ENCODE measurements around the gene FANCC.

Gene FANCC

DNA sequence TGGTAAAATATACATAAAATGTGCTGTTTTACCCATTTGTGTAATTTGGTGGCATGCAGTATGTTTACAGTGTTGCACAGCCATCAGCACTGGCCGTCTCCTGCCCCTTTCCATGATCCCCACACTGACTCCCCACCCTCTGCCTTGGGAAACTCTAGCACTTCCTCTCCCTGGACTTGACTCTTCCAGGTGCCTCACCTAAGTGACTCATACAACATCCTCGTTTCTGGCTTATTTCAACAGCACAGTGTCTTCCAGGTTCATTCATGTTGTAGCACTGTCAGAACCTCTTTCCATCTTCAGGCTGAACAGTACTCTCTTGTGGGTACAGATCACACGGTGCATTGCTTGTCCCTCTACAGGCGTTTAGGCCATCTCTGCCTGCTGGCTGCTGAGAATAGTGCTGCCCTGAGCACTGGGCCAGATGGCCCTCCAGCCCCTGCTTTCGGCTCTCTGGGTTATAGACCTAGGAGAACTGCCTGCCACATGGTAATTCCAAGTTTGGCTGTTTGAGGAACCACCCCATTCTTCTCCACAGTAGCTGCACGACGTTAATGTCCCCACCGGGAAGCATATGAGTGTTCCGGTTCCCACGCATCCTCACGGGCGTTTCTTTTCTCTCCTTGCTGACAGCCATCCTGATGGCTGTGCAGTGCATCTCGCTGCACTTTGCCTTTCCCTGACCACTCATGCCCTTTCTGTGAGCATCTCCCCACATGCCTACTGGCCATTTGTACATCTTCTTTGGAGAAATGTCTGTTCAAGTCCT lies 211.8 kb downstream of the FANCC start:
- H3K9ac ChIP-seq (ENCODE audit: low read depth, low read length) = no peak overlapping the region

GRCh38 chr9:95104980-95105379 lies 212.5 kb downstream of the FANCC start:
- no peaks in the 10 kb centered on the region for H3K4me1 ChIP-seq (ENCODE audit: control insufficient read depth, insufficient read depth, low read length)
- H3K27me3 ChIP-seq (ENCODE audit: control insufficient read depth, insufficient read depth, low read length) = no peaks in the 10 kb centered on the region
- H3K9me3 ChIP-seq (ENCODE audit: control insufficient read depth, insufficient read depth, low read length) = no peaks in the 10 kb centered on the region
- no peak overlapping the region for H3K9ac ChIP-seq (ENCODE audit: low read depth, low read length)
- H3K36me3 ChIP-seq (ENCODE audit: control insufficient read depth, insufficient read depth, low read length) = peaks cover 2% of the 10 kb centered on the region
- no peak overlapping the region for H3K4me3 ChIP-seq (ENCODE audit: low read depth, low read length)

More for the DNA sequence above, 211.8 kb downstream of the FANCC start:
- Histone ChIP-seq H3K36me3 (ENCODE audit: control insufficient read depth, insufficient read depth, low read length) (no peaks in the 10 kb centered on the region), H3K9me3 (ENCODE audit: control insufficient read depth, insufficient read depth, low read length) (no peaks in the 10 kb centered on the region), H3K4me1 (ENCODE audit: control insufficient read depth, insufficient read depth, low read length) (no peaks in the 10 kb centered on the region), H3K27me3 (ENCODE audit: control insufficient read depth, insufficient read depth, low read length) (no peaks in the 10 kb centered on the region), H3K4me3 (ENCODE audit: low read depth, low read length) (no peak overlapping the region)

DNA sequence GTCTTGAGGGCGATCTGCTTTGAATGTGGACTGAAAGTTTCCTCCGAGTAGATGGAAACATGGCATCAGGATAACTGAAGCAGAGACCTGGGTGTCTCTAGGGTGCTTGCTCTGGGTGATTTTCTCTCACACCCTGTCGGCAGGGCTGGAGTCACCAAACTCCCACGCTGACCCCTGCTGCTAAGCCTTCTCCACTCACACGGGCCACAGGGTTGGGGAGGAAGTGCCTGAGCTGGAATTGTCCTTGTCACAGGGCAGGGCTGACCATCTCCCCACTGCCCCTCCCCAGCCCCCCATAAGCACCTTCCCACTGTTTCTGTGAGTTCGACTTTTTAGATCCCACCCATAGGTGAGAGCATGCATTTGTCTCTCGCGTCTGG lies 212.9 kb downstream of the FANCC start:
- no peak overlapping the region for H3K4me3 ChIP-seq (ENCODE audit: low read depth, low read length)
- no peaks in the 10 kb centered on the region for H3K4me1 ChIP-seq (ENCODE audit: control insufficient read depth, insufficient read depth, low read length)
- H3K27me3 ChIP-seq (ENCODE audit: control insufficient read depth, insufficient read depth, low read length) = no peaks in the 10 kb centered on the region
- H3K9ac ChIP-seq (ENCODE audit: low read depth, low read length) = no peak overlapping the region
- H3K9me3 ChIP-seq (ENCODE audit: control insufficient read depth, insufficient read depth, low read length) = no peaks in the 10 kb centered on the region
- peaks cover 4% of the 10 kb centered on the region for H3K36me3 ChIP-seq (ENCODE audit: control insufficient read depth, insufficient read depth, low read length)

- H3K4me1 ChIP-seq (ENCODE audit: control insufficient read depth, insufficient read depth, low read length) = no peaks in the 10 kb centered on the region
- no peak overlapping the region for H3K4me3 ChIP-seq (ENCODE audit: low read depth, low read length)
- no peaks in the 10 kb centered on the region for H3K9me3 ChIP-seq (ENCODE audit: control insufficient read depth, insufficient read depth, low read length)
- H3K9ac ChIP-seq (ENCODE audit: low read depth, low read length) = no peak overlapping the region
- peaks cover 4% of the 10 kb centered on the region for H3K36me3 ChIP-seq (ENCODE audit: control insufficient read depth, insufficient read depth, low read length)
- H3K27me3 ChIP-seq (ENCODE audit: control insufficient read depth, insufficient read depth, low read length) = no peaks in the 10 kb centered on the region
Observed at GRCh38 chr9:95103871-95104580, 213.5 kb downstream of the FANCC start.

DNA sequence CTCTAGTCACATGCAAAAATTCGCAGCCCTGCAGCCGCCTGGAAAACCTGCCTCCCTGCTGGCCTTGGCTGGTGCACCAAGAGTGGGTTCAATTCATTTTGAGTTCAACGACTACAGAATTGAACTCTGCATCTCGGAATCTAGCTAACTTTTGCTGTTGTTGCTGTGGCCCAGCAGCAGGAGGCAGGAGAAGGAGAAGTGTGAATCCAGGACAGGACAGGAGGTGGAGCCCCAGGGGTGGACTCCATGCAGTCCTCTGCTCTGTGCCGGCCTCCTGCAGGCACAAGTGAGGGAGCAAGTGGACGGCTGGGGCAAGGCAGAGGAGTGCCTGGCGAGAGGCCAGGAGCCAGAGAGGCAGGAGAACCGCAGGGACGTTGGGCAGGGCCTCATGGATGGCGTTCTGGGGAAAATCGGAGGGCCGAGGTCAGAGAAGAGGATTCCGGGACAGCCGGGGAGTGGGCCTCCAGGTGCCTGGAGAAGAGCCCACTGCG lies 214.2 kb downstream of the FANCC start:
- Histone ChIP-seq H3K27me3 (ENCODE audit: control insufficient read depth, insufficient read depth, low read length) (no peaks in the 10 kb centered on the region), H3K9ac (ENCODE audit: low read depth, low read length) (no peak overlapping the region), H3K9me3 (ENCODE audit: control insufficient read depth, insufficient read depth, low read length) (no peaks in the 10 kb centered on the region), H3K4me1 (ENCODE audit: control insufficient read depth, insufficient read depth, low read length) (no peaks in the 10 kb centered on the region), H3K36me3 (ENCODE audit: control insufficient read depth, insufficient read depth, low read length) (peaks cover 4% of the 10 kb centered on the region), H3K4me3 (ENCODE audit: low read depth, low read length) (no peak overlapping the region)

GRCh38 chr9:95102572-95102971 lies 214.9 kb downstream of the FANCC start:
- Histone ChIP-seq H3K4me1 (ENCODE audit: control insufficient read depth, insufficient read depth, low read length) (no peaks in the 10 kb centered on the region), H3K9ac (ENCODE audit: low read depth, low read length) (no peak overlapping the region), H3K27me3 (ENCODE audit: control insufficient read depth, insufficient read depth, low read length) (no peaks in the 10 kb centered on the region), H3K4me3 (ENCODE audit: low read depth, low read length) (no peak overlapping the region), H3K9me3 (ENCODE audit: control insufficient read depth, insufficient read depth, low read length) (no peaks in the 10 kb centered on the region), H3K36me3 (ENCODE audit: control insufficient read depth, insufficient read depth, low read length) (peaks cover 4% of the 10 kb centered on the region)

DNA sequence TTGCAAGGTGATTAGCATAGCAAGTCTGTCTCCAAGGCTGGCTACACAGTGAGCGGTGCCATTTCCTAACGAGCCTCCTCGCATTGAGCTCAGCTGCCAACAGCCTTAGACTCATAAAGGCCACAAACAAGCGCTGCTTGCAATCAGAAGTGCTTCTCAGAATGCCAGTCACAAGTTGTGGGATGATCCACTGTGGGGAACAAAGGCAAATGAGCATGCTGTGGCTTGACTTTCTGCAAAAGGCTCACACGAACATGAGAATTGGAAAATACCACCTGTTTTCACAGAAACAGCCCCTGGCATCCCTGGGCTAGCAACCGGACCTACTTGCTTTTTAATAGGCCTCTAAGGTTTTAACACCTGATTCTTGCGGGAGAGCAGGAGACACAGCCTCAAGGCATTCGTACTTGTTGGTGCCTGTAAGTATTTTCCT lies 215.5 kb downstream of the FANCC start:
- Histone ChIP-seq H3K36me3 (ENCODE audit: control insufficient read depth, insufficient read depth, low read length) (peaks cover 4% of the 10 kb centered on the region), H3K4me3 (ENCODE audit: low read depth, low read length) (no peak overlapping the region)

GRCh38 chr9:95101326-95101725 lies 216.2 kb downstream of the FANCC start:
- Histone ChIP-seq H3K9me3 (ENCODE audit: control insufficient read depth, insufficient read depth, low read length) (no peaks in the 10 kb centered on the region), H3K4me3 (ENCODE audit: low read depth, low read length) (no peak overlapping the region), H3K36me3 (ENCODE audit: control insufficient read depth, insufficient read depth, low read length) (peaks cover 6% of the 10 kb centered on the region), H3K9ac (ENCODE audit: low read depth, low read length) (no peak overlapping the region), H3K4me1 (ENCODE audit: control insufficient read depth, insufficient read depth, low read length) (no peaks in the 10 kb centered on the region), H3K27me3 (ENCODE audit: control insufficient read depth, insufficient read depth, low read length) (no peaks in the 10 kb centered on the region)

More for the DNA sequence above, 215.5 kb downstream of the FANCC start:
- H3K9me3 ChIP-seq (ENCODE audit: control insufficient read depth, insufficient read depth, low read length) = no peaks in the 10 kb centered on the region
- H3K9ac ChIP-seq (ENCODE audit: low read depth, low read length) = no peak overlapping the region
- no peaks in the 10 kb centered on the region for H3K4me1 ChIP-seq (ENCODE audit: control insufficient read depth, insufficient read depth, low read length)
- H3K27me3 ChIP-seq (ENCODE audit: control insufficient read depth, insufficient read depth, low read length) = no peaks in the 10 kb centered on the region

GRCh38 chr9:95100071-95100627 lies 217.4 kb downstream of the FANCC start:
- Histone ChIP-seq H3K4me1 (ENCODE audit: control insufficient read depth, insufficient read depth, low read length) (no peaks in the 10 kb centered on the region), H3K9ac (ENCODE audit: low read depth, low read length) (no peak overlapping the region), H3K4me3 (ENCODE audit: low read depth, low read length) (no peak overlapping the region)

DNA sequence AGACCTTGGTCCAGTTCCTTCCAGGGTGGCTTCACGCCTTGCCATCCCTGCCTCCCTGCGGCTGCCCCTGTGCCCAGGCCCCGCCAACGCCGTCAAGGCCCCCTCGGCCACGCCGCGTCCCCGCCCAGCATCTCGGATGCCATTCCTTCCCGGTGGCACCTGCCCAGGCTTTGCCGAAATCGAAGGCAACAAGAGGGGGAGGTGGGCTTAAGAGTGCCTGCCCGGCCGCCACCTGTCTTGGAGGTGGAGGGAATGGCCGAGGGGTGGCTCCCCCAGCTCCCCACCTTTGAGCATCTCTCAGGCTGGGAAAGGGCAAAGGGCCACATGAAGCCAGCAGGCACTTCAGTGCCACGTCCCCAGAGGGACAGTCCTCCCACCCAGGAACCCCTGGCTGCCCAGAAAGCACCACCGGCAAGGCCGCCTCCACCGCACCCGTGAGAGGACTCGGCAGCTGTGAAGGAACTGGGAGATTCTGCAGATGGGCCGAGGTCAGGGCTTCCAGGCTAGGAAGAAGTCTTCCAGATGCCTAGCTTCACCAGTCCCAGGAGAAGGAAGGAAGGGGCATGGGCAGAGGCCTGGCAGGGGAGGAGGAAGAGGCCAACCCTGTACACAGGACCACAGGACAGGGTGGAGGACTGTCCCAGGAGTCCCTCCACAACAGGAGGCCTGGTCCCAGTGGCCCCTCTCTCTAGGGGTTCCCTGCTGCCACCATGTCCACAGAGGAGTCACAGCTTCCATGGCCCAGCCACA lies 218.0 kb downstream of the FANCC start:
- H3K4me1 ChIP-seq (ENCODE audit: control insufficient read depth, insufficient read depth, low read length) = no peaks in the 10 kb centered on the region
- H3K9me3 ChIP-seq (ENCODE audit: control insufficient read depth, insufficient read depth, low read length) = no peaks in the 10 kb centered on the region
- H3K4me3 ChIP-seq (ENCODE audit: low read depth, low read length) = no peak overlapping the region
- no peaks in the 10 kb centered on the region for H3K27me3 ChIP-seq (ENCODE audit: control insufficient read depth, insufficient read depth, low read length)
- no peak overlapping the region for H3K9ac ChIP-seq (ENCODE audit: low read depth, low read length)
- H3K36me3 ChIP-seq (ENCODE audit: control insufficient read depth, insufficient read depth, low read length) = peaks cover 6% of the 10 kb centered on the region

More at GRCh38 chr9:95100071-95100627, 217.4 kb downstream of the FANCC start:
- Histone ChIP-seq H3K9me3 (ENCODE audit: control insufficient read depth, insufficient read depth, low read length) (no peaks in the 10 kb centered on the region), H3K36me3 (ENCODE audit: control insufficient read depth, insufficient read depth, low read length) (peaks cover 6% of the 10 kb centered on the region), H3K27me3 (ENCODE audit: control insufficient read depth, insufficient read depth, low read length) (no peaks in the 10 kb centered on the region)

DNA sequence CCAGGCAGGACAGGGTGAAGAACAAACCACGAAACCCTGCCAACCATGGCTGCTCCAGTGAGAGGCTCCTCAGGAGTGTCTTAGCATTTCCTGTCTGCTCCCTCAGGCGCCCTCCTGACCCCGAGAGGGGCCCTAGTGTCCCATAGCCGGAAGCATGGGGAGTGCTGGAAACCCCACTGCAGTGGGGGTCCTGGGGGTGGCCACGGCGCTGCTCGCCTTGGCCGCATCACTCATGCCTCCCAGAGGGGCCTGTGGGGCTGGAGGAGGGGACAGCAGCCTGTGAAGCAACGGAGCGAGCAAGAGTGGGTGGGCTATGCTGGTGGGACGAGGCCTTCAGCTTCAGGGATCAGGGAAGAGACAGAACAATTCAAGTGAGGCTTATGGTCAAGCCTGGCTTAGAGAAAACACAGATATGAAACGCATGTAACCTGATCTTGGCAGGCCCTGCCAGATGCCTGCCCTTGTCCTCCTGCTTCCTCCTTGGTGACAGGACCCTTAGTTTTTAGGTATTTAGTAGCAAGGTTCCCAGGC lies 219.1 kb downstream of the FANCC start:
- Histone ChIP-seq H3K4me1 (ENCODE audit: control insufficient read depth, insufficient read depth, low read length) (no peaks in the 10 kb centered on the region), H3K4me3 (ENCODE audit: low read depth, low read length) (no peak overlapping the region), H3K9ac (ENCODE audit: low read depth, low read length) (no peak overlapping the region), H3K36me3 (ENCODE audit: control insufficient read depth, insufficient read depth, low read length) (peaks cover 6% of the 10 kb centered on the region), H3K27me3 (ENCODE audit: control insufficient read depth, insufficient read depth, low read length) (no peaks in the 10 kb centered on the region), H3K9me3 (ENCODE audit: control insufficient read depth, insufficient read depth, low read length) (no peaks in the 10 kb centered on the region)
